Calu3 (cell line): ENCODE measurements around the gene TRIM17. TPM values are rescaled to one million over a fixed set of nuclear protein-coding genes. Genes with fewer than 3 reads are reported as not detected.

Source experiments
- BruUV-seq: library from RNA; stranded (reverse); fragments of 400-500 nt; replicated peaks from 2 replicates; lab custom pipeline; 2021; lab: Mats Ljungman, UMichigan
- CTCF ChIA-PET: fragments of 300-600 bp; sonication (Branson Sonifier 250); formaldehyde crosslinking; loops from one replicate; lab custom pipeline; 2022; ENCODE audit warnings: antibody characterized with exemption; lab: Charles Lee
- DNase-seq: peaks from one replicate; pipeline ENCODE4 v3.0.0; 2022
- H3K27ac Mint-ChIP-seq: one replicate; pipeline ENCODE4 v1.8.0; 2022; ENCODE audit warnings: mixed read lengths; ENCODE audit not compliant: unreplicated experiment
- H3K27me3 Mint-ChIP-seq: one replicate; pipeline ENCODE4 v1.8.0; 2022; ENCODE audit warnings: mixed read lengths; ENCODE audit not compliant: unreplicated experiment
- H3K36me3 Mint-ChIP-seq: one replicate; pipeline ENCODE4 v1.8.0; 2022; ENCODE audit warnings: mild to moderate bottlenecking, moderate library complexity, mixed read lengths; ENCODE audit not compliant: insufficient read depth, unreplicated experiment
- H3K4me1 Mint-ChIP-seq: one replicate; pipeline ENCODE4 v1.8.0; 2022; ENCODE audit warnings: mild to moderate bottlenecking, low read depth, mixed read lengths; ENCODE audit not compliant: unreplicated experiment
- H3K4me3 Mint-ChIP-seq: one replicate; pipeline ENCODE4 v1.8.0; 2022; ENCODE audit warnings: mild to moderate bottlenecking, low read depth, moderate library complexity, mixed read lengths; ENCODE audit not compliant: unreplicated experiment
- H3K9me3 Mint-ChIP-seq: one replicate; pipeline ENCODE4 v1.8.0; 2022; ENCODE audit warnings: low read depth, mixed read lengths; ENCODE audit not compliant: unreplicated experiment
- CTCF ChIP-seq: fragments of 200-600 bp; IDR thresholded peaks from one replicate; pipeline ENCODE4 v1.8.0; 2022; ENCODE audit warnings: antibody characterized with exemption; ENCODE audit not compliant: unreplicated experiment
- intact Hi-C: fragments of 100-400 bp; cut with micrococcal nuclease; formaldehyde crosslinking; loops from one replicate; pipeline ENCODE4 v1.10.0; 2022; ENCODE audit not compliant: unreplicated experiment
- total RNA-seq: library from RNA; stranded (reverse); gene quantifications from 2 replicates; pipeline ENCODE4 v1.2.3, GENCODE V29; 2022

The TRIM17 gene
- total RNA-seq, 1 experiment from 2014 or later = 3.8 TPM

DNA sequence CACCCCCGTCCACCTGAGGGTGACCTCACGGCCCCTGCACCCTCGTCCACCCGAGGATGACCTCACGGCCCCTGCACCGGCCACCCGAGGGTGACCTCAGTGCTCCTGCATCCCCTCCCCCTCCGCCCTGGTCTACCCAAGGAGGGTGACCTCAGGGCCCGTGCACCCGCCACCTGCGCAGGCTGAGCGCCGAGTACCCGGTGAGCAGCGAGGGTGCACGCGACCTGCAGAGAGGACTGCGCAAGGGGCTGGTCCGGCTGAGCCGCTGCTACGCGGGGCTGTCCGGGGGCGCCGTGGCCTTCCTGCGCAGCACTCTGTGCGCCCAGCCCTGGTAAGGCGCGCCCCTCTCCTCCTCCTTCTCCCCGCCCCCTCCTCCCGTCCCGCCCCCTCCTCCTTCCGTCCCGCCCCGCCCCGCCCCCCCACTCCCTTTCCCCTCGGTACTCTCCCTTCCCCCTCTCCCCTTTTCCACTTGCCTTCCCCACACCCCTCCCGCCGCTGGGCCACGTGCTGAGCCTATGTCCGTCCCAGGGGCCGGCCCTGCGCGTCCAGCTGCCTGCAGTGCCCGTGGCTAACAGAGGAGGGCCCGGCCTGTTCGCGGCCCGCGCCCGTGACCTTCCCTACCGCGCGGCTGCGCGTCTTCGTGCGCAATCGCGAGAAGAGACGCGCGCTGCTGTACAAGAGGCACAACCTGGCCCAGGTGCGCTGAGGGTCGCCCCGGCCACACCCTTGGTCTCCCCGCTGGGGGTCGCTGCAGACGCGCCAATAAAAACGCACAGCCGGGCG lies 38.4 kb downstream of the TRIM17 start:
- peak; percentile 74 for TF ChIP-seq CTCF
- H3K4me1 Mint-ChIP-seq = no peaks in the 10 kb centered on the region
- peaks cover 29% of the 10 kb centered on the region for H3K36me3 Mint-ChIP-seq
- H3K27me3 Mint-ChIP-seq = no peaks in the 10 kb centered on the region
- CTCF ChIA-PET = interaction anchor here (0.8 to 1.0 kb wide), 2 partner anchors 80 to 164 kb away, joined by 3 to 7 read pairs; a partner anchor contains a TSS
- H3K9me3 Mint-ChIP-seq = no peaks in the 10 kb centered on the region
- BruUV-seq = no TSS peak
- H3K27ac Mint-ChIP-seq = no peak overlapping the region
- intact Hi-C loops = no loop called here
- peak; percentile 86 for DNase-seq
- peak overlapping the region; percentile 74 for H3K4me3 Mint-ChIP-seq

DNA sequence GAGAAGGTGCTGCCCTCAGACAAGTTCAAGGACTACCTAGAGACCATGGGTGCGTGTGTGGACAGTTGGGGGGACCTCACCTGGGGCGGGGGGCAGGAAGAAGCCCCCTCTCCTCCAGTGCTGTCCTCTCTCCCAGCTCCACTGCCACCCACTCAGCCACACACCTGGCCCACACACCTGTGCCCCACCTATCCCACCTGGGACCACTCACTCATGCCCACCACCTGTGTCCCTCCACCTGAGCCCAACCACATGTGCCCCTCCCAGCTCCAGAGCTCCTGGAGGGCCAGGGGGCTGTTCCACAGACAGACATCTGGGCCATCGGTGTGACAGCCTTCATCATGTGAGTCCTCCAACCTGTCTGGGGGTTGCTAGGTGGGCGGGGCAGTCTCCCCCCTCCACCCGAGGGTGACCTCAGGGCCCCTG lies 39.0 kb downstream of the TRIM17 start:
- H3K36me3 Mint-ChIP-seq = peaks cover 29% of the 10 kb centered on the region
- no peaks in the 10 kb centered on the region for H3K9me3 Mint-ChIP-seq
- peaks cover under 1% of the 10 kb centered on the region for H3K4me1 Mint-ChIP-seq
- TF ChIP-seq CTCF = no peak
- H3K27me3 Mint-ChIP-seq = no peaks in the 10 kb centered on the region
- H3K27ac Mint-ChIP-seq = no peak overlapping the region
- DNase-seq = no peak
- CTCF ChIA-PET = no interaction called here
- H3K4me3 Mint-ChIP-seq = peak overlapping the region; percentile 74
- intact Hi-C loops = no loop called here
- BruUV-seq = no TSS peak

- no peak for DNase-seq
- Mint-ChIP-seq H3K4me3 (peak overlapping the region; percentile 74), H3K27ac (peak overlapping the region; percentile 55), H3K27me3 (no peaks in the 10 kb centered on the region), H3K9me3 (no peaks in the 10 kb centered on the region), H3K36me3 (peaks cover 29% of the 10 kb centered on the region), H3K4me1 (peaks cover 8% of the 10 kb centered on the region)
- BruUV-seq = no TSS peak
- TF ChIP-seq CTCF = no peak
- CTCF ChIA-PET = no interaction called here
- intact Hi-C loops = no loop called here
Observed at GRCh38 chr1:228376651-228377631, 39.7 kb downstream of the TRIM17 start.

DNA sequence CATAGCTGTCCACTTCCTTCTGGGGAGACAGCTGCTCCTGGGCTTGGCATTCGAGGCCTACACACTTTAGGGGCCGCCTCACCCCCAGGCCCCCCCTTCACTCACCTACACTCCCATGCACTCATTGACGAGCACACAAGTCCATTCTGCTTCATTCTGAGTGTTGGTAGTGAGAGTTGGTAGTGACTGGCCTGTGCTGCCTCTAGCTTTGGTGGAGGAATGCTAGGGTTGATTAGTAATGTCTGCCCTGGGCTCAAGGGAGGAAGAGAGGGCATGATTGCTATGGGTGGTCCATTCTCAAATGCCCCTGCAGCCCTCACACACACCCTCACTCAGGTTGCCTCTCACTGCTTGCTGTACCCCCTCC lies 40.4 kb downstream of the TRIM17 start:
- no peak for TF ChIP-seq CTCF
- intact Hi-C loops = no loop called here
- BruUV-seq = no TSS peak
- no peak overlapping the region for H3K4me3 Mint-ChIP-seq
- no peaks in the 10 kb centered on the region for H3K9me3 Mint-ChIP-seq
- H3K36me3 Mint-ChIP-seq = peaks cover 29% of the 10 kb centered on the region
- H3K27me3 Mint-ChIP-seq = no peaks in the 10 kb centered on the region
- H3K27ac Mint-ChIP-seq = peak overlapping the region; percentile 55
- CTCF ChIA-PET = no interaction called here
- DNase-seq = no peak
- peaks cover 8% of the 10 kb centered on the region for H3K4me1 Mint-ChIP-seq
